GM18870 (cell line): ENCODE data around the gene MOB3C.

ENCODE experiments used
- ATAC-seq: cut with Tn5 transposase; IDR thresholded peaks from one replicate; pipeline ENCODE4 v1.9.1; 2021; ENCODE audit warnings: moderate library complexity; ENCODE audit not compliant: unreplicated experiment

The MOB3C gene

DNA sequence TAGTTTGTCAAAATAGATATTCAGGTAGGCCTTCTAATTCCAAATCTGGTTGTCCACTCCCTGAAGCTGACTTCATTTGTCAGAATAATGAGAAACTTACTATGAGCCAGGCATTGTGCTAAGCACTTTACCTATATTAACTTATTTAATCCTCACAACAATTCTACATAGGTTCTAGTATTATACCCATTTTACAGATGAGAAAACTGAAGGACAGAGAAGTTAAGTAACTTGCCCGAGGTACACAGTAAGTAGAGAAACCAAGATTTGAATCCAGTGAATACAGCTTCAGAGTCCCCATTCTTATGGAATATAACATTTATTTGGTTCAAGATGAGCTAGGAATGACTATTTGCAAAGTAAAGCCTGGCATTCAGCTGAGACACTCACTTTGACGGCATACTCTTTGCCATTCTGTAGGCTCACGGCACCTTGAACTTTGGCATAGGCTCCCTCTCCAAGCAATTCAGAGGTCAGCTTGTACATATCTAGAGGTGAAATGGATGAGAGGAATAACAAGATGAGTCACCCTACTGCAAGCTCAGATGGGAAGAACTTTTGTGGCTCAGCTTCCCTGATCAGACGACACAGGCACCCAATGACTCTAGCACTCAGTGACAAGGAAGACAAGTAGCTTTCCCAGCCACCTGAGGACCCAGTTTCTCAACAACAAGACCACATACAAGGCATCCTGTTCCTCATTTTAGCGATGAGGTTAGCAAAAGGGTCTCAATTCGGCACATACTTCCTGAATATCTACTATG, 36.3 kb downstream of the MOB3C start:
- no peak for ATAC-seq

- no peak for ATAC-seq
Observed at GRCh38 chr1:46577671-46578070, 38.9 kb downstream of the MOB3C start.

GRCh38 chr1:46576596-46576995, 40.0 kb downstream of the MOB3C start:
- ATAC-seq, result no peak

DNA sequence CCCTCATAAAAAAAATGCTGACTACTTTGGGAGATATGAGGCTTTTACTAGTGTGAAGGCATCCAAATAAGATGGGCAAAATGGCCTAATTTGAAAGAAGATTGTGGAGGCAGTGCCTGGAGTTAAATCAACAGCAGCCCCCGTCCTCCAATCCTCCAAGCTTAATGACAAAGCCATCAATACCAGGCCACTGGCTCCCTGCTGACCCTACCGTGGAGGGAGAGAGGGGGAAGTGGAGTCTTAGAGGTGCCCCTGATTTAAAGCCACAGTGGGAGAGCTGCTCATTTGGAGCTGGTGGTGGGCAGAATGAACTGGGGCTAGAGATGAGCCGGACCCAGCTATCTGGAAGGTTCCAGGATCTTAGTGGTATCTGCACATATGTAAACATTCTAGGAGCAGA, 40.8 kb downstream of the MOB3C start:
- no peak for ATAC-seq

GRCh38 chr1:46575300-46575699, 41.3 kb downstream of the MOB3C start:
- ATAC-seq, result no peak

DNA sequence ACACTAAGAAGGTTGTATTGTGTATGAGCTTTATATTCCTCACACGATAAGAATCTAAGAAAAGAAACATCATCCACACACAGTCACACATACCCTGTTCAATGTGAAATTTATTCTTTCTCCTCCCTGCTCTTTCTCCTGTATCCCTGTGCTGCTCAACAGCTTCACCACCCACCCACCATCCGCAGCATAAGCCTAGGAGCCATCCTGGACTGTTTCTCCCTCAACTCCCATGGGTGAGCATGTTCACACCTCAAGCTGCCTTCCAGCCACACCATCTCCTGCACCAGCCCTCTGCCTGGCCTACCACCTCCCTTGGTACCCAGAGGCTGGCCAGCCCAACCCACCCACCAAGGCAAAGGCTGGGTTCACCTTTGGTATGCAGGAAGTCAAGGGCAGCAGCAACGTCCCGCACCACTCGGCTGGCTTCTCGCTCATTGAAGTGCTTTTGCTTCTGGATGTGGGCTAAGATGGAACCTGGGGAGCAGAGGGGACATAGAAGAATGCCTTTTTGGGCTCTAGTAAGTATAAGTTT, 44.9 kb downstream of the MOB3C start:
- no peak for ATAC-seq

DNA sequence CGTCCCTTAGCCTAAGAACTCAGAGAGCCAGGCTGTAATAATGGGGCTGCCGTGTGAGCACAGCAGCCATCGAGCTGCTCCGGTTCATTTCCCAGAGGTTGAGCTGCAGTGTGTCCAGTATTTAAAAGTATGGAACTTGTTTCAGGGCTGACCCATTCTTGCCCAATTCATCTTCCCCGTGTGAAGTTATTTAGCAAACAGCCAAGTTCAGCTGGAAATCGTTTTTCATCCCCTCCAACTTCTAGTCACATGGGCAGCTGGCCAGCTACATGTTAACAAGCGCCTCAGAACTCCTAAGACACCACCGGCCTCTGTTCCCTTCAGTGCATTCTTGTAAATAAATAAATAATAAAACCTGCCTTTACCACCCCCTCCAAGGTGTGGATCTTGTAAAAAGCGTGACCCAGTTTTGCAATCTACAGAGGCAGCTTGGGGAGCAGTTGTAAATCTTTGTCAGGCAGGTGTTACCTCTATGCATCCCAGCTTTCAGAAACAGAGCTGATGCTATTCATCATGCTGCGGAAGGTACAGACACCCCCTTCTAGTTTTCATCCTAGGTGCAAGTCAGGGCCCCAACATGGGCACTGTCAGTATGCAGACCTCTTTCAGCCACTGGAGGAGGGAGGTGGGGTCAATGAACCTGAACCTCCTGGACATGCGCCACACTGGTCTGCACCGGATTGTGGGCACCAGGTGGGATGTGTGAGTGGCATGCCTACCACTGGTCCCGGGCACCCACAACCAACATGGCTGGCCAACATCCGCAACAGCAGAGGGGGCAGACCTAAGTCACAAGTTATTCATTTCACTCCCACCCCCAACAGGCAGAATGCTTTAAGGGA, 46.5 kb downstream of the MOB3C start:
- ATAC-seq, result no peak

GRCh38 chr1:46569116-46569515, 47.5 kb downstream of the MOB3C start:
- ATAC-seq, result no peak

DNA sequence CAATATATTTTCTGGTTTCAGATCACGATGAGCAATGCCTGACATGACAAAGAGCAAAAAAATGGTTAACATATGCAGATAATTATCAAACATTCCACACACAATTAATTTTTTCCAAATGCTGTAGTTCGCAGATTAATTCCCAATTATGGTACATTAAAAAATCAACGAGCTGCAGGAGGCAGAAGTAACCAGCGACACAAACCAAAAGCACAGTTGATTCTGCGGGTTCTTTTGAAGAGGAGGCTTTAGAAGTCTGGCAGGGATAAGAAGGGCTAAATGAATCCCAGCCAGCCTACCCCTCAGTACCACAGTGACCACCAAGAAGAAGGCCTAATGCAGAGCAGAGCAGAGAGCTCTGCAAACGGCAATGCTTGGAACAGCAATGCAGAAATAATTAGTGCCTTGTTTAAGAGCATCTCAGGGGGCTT, 48.1 kb downstream of the MOB3C start:
- ATAC-seq, result no peak

DNA sequence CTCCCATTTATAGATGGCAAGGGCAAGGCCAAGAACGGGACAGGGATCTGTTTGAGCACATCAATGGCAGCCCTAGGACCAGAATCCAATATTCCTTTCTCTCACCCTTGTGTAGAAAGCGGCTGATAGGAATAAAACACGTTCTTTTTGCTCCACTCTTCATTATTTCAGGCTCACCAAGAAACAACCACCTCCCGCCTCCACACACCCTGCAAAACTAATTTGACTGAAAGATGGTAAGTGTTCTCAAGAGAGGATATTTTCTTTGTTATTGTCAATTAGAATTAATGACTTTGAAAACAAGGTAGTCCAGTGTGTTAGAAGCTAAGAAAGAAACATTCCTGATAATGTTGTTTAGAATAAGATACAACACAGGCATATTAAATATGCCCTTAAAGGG, 53.3 kb downstream of the MOB3C start:
- no peak for ATAC-seq

GRCh38 chr1:46562498-46562897, 54.1 kb downstream of the MOB3C start:
- ATAC-seq, result no peak

- no peak for ATAC-seq
Observed at GRCh38 chr1:46558966-46559365, 57.6 kb downstream of the MOB3C start.

DNA sequence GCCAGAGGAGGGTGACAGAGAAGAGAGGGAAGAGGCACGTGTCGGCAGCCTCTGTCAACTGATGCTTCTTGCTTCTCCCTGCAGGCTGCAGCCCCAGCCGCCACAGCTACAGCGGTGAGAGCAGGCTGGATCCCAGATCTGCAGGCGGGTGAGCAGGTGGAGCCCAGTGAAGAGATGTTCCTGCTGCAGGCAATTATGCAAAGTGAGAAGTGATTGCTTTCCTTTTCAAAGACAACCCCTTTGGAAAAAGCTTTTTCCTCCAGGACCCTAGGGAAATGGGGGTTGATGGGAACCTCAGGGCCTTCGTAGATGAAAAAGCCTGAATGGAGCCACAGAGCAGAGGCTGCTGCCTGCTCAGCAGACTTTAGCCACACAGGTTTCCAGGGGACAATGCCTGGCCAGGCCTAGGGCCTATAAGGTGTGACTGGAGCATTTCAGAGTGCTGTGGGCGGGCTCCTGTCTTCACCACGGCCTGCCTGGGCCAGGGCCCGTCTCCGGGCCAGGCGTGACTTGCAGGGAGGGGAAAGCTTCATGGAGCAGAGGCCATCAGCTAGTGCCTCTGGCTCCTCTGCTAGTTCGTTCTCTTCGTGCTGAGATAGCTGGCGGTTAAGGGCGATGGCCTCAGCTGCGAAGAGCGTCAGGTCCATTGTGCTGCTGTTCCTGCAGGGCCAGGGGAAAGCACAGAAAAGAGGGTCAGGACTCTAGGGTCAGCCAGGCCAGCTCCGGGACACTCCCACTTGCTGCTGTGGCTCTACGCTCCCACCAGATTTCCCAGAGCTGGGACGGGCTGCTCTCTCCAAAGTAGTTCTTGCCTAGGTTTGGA, 58.3 kb downstream of the MOB3C start:
- ATAC-seq, result no peak
